IPS-NIHi7 (cell line): ENCODE data around the gene HABP4.

Source experiments
- DNase-seq: peaks from one replicate; pipeline ENCODE4 v3.0.0; 2012; ENCODE audit warnings: mixed read lengths; ENCODE audit errors: extremely low spot score

The HABP4 gene

DNA sequence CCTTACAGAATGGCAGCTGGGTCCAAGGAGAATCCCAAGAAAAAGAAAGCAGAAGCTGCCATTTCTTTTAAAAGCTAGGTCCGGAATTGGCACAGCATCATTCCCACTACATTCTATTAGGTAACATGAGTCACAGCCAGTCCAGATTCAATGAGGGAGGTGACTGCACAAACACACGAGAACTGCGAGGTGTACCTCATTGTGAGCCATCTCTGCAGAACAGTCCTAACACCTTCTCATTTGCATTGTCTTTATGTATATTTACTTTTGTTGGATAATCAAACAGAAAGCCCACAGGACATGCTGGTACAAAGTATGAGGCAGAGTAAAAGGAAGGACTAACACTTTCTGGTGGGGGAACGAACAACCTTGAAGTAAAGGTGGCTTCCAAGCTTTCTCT, 14.6 kb upstream of the HABP4 start:
- no peak for DNase-seq

- DNase-seq = no peak
These were observed 13.9 kb upstream of the HABP4 start for GRCh38 chr9:96436063-96436455.

GRCh38 chr9:96436456-96437126, 13.4 kb upstream of the HABP4 start:
- no peak for DNase-seq

DNA sequence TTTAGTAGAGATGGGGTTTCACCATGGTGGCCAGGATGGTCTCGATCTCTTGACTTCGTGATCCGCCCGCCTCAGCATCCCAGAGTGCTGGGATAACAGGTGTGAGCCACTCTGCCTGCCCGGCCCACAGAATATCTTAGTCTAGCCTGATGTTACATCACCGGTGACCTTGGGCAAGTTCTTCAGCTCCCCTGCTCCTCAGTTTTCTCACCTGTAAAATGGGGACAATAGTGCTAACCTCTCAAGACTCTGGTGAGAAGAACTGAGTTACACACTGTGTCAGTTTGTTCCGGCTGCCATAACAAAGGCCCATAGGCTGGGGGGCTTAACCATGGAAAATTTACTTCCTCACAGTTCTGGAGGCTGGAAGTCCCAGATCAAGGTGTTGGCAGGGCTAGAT, 12.5 kb upstream of the HABP4 start:
- DNase-seq = no peak

- no peak for DNase-seq
These were observed 9.2 kb upstream of the HABP4 start for GRCh38 chr9:96440671-96441199.

GRCh38 chr9:96441798-96442445, 8.0 kb upstream of the HABP4 start:
- peak; percentile 46 for DNase-seq

DNA sequence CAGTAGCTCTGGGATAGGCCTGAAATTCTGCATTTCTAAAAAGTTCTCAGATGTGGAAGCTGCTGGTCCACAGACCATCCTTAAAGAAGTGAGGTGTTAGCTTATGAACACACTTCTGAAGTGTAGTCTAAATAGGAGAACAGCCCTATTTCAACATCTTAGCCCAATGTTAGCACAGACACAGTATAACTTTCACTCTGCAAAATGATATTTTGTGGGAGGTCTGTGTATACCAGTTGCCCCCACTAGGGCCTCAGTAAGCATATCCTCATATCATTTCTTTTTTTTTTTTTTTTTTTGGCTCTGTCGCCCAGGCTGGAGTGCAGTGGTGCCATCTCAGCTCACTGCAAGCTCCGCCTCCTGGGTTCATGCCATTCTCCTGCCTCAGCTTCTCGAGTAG, 7.5 kb upstream of the HABP4 start:
- no peak for DNase-seq

DNA sequence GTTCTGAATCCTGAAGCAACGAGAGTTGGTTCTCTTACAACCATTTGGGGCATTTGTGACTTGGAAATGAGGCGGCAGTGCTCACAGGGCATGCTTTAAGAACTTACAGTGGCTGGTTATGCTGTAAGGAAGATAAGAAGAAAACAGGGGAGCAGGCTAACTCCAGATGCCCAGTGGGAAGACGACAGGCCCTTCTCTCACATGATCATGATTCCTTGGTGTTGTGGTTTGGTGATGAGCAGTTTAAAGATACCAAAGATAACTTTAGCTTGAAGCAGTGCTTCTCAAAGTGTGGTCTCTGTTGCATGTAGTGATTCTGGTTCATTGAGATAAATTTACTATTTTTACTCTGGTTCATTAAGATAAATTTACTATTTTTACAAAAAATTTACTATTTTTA, 2.6 kb upstream of the HABP4 start:
- DNase-seq = no peak

GRCh38 chr9:96448546-96449170, 1.3 kb upstream of the HABP4 start:
- no peak for DNase-seq

DNA sequence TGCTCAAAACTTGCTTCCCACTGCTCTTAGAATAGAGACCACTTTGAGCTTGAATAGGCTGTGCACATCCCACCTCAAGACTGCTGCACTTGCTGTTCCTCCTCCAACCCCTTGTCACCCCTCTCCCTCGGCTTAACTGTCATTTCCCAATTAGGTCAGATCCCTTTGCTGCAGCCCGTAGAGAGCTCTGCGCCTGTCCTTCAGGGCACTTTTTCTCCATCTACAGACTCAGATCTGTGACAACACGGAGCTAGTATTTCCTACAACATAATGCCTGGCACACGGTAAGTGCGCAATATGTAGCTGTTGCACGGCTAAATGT, 485 bp upstream of the HABP4 start:
- no peak for DNase-seq

- peak; percentile 46 for DNase-seq
These were observed 902 bp downstream of the HABP4 start for GRCh38 chr9:96450613-96451528.

- DNase-seq = peak; percentile 27
These were observed 3.7 kb downstream of the HABP4 start for GRCh38 chr9:96453625-96454024.

DNA sequence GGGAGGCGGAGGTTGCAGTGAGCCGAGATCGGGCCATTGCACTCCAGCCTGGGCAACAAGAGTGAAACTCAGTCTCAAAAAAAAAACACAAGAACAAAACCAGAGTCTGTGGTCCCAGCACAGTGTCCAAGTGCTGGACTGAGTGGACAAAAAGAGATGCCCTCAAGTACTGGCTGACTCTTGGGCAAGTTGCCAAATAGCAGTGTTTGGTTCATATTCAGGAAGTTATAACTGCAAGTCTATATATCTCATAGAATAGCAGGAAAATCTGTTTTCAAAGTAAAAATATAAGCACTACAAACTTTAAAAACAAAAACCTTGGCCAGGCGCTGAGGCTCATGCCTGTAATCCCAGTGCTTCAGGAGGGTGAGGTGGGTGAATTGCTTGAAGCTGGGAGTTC, 7.3 kb downstream of the HABP4 start:
- no peak for DNase-seq

DNA sequence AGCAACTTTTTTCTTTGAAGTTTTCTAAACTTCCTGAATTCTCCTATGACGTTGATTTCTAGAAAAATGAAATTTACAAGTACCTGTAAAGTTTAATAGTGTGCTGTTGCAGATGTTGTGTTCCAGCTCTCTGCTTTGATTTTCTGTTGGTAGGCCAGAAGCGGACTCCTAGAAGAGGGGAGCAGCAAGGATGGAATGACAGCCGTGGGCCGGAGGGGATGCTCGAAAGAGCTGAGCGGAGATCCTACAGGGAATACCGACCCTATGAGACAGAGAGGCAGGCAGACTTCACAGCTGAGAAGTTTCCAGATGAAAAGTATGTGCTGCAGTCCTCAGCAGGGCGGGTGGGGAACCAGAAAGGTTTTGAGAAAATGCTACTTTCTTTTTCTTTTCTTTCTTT, 8.3 kb downstream of the HABP4 start:
- no peak for DNase-seq

GRCh38 chr9:96459268-96460007, 9.5 kb downstream of the HABP4 start:
- no peak for DNase-seq

DNA sequence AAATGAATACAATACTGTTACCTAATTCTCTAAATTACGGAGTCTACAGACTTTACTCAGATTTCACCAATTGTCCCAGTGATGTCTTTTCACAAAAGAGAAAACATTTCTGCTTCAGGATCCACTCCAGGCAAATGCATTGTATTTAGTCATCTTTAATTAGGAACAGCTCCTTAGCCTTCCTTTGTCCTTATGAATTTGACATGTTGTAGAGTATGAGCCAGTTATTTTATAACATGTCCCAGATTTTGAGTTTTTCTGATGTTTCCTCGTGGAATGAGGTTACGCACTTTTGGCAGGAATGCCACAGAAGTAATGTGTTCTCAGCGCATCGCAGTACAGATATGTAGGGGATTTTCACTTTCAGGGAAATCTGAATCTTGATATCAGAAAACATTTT, 10.5 kb downstream of the HABP4 start:
- DNase-seq = no peak

DNA sequence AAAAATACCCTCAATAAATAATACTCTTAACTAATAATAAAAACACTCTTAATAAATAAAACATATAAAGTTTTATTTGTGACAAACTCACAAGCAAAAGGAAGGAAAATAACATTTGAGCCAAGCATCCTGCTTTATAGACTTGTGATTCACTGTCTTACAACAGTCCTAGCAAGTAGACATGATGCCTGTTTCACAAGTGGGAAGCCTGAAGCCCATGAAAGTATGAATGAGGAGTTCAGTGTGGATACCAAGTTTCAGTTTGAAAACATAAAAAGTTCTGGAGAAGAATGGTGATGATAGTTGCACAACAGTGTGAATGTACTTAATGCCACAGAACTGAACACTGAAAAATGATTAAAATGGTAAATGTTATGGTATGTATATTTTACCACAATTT, 10.9 kb downstream of the HABP4 start:
- DNase-seq = no peak

DNA sequence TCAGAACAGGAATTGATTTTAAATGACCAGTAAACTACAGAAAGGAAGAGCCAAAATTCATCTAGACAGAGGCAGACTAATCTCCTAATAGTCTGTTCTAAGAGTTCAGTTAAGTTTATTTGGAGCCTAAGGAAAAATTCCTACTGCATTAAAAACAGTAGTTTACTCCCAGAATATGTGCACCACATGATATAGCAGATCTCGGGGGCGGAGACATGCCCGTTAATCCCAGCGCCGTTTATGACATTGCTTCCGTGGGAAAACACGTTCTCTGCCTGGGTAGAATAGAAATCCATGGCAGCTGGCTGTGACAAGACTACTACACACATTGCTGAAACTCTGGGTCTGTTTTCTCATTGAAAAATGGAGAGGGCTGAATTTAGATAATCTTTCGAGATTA, 11.4 kb downstream of the HABP4 start:
- no peak for DNase-seq

- no peak for DNase-seq
These were observed 12.6 kb downstream of the HABP4 start for GRCh38 chr9:96462541-96462940.

GRCh38 chr9:96464426-96464825, 14.5 kb downstream of the HABP4 start:
- no peak for DNase-seq

DNA sequence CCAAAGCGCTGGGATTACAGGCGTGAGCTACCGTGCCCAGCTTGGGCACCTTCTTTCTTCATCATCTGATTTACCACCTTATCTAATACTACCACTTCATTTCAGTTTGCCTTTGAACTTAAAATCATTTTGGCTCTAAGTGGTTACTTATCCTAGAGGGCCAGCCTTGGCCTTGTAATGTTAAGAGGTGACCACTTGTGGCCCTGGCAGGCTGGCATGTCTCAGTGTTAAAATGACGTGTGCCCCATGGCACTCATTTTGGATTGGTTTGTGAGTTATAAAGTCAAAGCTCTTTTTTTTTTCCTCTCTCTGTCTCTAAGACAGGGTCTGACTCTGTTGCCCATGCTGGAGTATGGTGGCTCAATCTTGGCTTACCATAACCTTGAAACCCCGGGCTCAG, 17.8 kb downstream of the HABP4 start:
- no peak for DNase-seq

GRCh38 chr9:96476013-96476412, 26.0 kb downstream of the HABP4 start:
- no peak for DNase-seq
